Brain pericyte (primary cell): Measurements from ENCODE around the gene ZCCHC3.
"Not testable (repeated sequence)": the region's sequence is repeated elsewhere in the genome, so short reads cannot be mapped to it uniquely, and the experiment has no call there.

Experiments
- DNase-seq: peaks from one replicate; pipeline ENCODE4 v3.0.0-alpha.2; 2012; ENCODE audit warnings: low read depth, low spot score

The ZCCHC3 gene

GRCh38 chr20:297098-297924 is at the start of gene ZCCHC3:
Gene ZCCHC3 (plus strand): TSS chr20:297570. CDS start chr20:297587, 17 bp downstream.
- DNase-seq = peak; percentile 89

GRCh38 chr20:251354-251753 is 46.0 kb upstream of the ZCCHC3 start:
- no peak for DNase-seq

- no peak for DNase-seq
Observed at GRCh38 chr20:252801-253200, 44.6 kb upstream of the ZCCHC3 start.

- not testable (repeated sequence) for DNase-seq
Observed at GRCh38 chr20:253447-253846, 43.9 kb upstream of the ZCCHC3 start.

- DNase-seq = no peak
Observed at GRCh38 chr20:257419-257818, 40.0 kb upstream of the ZCCHC3 start, which contains the start of gene DEFB132. Gene DEFB132 (plus strand): TSS chr20:257724. CDS start chr20:257779, 55 bp downstream.

- no peak for DNase-seq
Observed at GRCh38 chr20:258269-258858, 39.0 kb upstream of the ZCCHC3 start.

GRCh38 chr20:258963-259362 is 38.4 kb upstream of the ZCCHC3 start:
- DNase-seq = no peak

- no peak for DNase-seq
Observed at GRCh38 chr20:259981-260380, 37.4 kb upstream of the ZCCHC3 start.

- no peak for DNase-seq
Observed at GRCh38 chr20:263701-264100, 33.7 kb upstream of the ZCCHC3 start.

GRCh38 chr20:266596-267562 is 30.5 kb upstream of the ZCCHC3 start:
- DNase-seq = no peak

- DNase-seq = no peak
Observed at GRCh38 chr20:270517-270916, 26.9 kb upstream of the ZCCHC3 start.

GRCh38 chr20:271069-271468 is 26.3 kb upstream of the ZCCHC3 start:
- no peak for DNase-seq

- DNase-seq = no peak
Observed at GRCh38 chr20:271528-271927, 25.8 kb upstream of the ZCCHC3 start.

- no peak for DNase-seq
Observed at GRCh38 chr20:272718-273117, 24.7 kb upstream of the ZCCHC3 start.

GRCh38 chr20:273884-274283 is 23.5 kb upstream of the ZCCHC3 start:
- DNase-seq = no peak

- no peak for DNase-seq
Observed at GRCh38 chr20:275791-276190, 21.6 kb upstream of the ZCCHC3 start.

GRCh38 chr20:276620-277495 is 20.5 kb upstream of the ZCCHC3 start:
- no peak for DNase-seq

- DNase-seq = no peak
Observed at GRCh38 chr20:277496-277781, 19.9 kb upstream of the ZCCHC3 start.

- no peak for DNase-seq
Observed at GRCh38 chr20:278181-278580, 19.2 kb upstream of the ZCCHC3 start.

- DNase-seq = peak; percentile 15
Observed at GRCh38 chr20:278607-279571, 18.5 kb upstream of the ZCCHC3 start.
